CD4-positive, alpha-beta T cell treated with Interleukin-17A for 4 hours (primary cell): ENCODE data around the gene EPAS1.

Experiments
- DNase-seq: peaks from one replicate; pipeline ENCODE4 v3.0.0-alpha.2; 2020; ENCODE audit warnings: mixed read lengths

The EPAS1 gene

DNA sequence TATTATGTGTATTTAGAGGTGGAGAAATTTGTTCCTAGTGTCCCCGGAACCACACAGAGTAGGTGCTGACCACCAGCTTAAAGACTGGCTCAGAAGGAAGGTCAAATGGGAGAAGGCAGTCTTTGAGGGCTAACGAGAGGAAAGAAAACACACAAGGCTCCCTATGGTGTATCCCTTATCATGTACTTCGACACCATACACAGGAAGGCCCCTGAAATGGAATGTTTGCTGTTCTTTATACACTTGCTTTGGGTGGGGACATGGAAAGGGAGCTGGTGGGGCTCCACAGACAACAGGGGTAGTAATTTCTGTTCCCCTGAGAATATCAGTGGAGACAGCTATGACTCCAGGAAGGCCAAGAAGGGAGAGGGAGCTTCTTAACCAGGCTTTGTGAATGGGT, 6.0 kb downstream of the EPAS1 start:
- DNase-seq: no peak

DNA sequence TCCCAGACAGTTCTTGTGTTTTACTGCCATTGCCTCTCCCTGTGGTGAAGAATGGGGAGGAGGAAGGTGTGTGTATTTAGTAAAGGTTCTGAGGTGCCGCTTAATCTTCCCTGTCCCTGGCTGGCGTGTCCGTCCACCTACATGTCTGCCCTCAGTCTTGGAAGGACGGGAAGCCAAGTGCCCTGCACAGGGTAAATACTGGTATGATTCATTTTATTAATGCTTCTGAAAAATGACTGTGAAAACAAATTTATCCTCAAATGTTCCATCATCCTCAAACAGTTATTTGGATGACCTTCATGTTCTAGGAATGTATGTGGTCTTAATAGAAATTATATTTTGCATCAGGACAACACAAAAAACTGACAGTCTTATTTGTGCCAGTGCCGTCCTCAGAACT, 6.6 kb downstream of the EPAS1 start:
- no peak for DNase-seq

DNA sequence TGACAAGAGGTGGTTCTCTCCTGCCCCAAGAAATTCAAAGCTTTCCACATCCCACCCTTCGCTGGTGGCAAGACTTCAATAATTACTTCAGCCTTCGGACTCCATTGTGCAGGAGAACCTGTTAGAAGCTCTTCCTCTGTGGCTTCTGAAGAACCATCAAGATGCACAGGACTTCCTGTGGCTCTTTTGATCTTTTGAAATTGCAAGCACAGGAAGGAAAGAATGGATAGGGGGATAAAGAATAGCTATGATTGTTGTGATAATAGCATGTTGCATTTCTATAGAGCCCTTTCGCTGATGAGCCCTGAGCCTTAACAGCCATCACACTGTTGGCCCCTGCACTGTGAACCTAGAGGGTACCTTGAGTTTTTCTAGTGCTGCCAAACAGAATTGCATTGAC, 7.4 kb downstream of the EPAS1 start:
- peak; percentile 6 for DNase-seq

DNA sequence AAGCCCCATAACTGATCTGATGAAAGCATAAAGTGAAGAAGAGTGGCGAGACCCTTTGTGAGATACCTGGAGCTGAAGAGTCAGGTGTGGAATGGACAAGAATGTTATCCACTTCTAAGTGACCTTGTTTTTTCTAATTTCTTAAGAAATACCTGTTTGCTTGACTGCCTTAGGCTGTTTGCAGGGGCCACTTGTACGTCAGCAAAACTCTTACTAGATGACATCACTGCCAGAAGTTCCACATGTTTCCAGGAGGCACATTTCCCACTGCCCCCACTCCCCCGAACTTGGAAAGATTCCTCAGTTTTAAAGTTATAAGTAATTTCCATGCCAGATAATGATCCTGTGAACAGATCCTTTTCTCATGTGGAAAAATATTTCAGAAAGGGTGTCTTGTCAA, 8.0 kb downstream of the EPAS1 start:
- DNase-seq: no peak

DNA sequence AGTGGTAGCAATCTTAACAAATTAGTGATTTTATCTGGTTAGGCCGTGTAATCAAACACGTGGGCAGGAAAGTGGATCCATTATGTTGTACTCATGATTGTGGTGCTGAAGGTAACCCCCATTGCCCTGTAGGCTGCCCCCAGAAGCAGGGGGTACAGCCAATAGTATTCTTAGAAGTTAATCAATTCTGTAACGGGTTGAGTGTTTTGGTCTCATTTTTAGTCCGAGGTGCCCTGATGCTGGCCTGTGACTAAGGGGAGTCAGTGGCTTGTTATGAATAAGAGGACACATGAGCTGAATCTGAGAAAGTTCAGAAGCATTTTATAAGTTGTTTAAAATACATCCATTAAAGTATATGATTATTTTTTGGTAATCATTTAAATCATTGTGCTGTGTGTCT, 8.6 kb downstream of the EPAS1 start:
- no peak for DNase-seq

DNA sequence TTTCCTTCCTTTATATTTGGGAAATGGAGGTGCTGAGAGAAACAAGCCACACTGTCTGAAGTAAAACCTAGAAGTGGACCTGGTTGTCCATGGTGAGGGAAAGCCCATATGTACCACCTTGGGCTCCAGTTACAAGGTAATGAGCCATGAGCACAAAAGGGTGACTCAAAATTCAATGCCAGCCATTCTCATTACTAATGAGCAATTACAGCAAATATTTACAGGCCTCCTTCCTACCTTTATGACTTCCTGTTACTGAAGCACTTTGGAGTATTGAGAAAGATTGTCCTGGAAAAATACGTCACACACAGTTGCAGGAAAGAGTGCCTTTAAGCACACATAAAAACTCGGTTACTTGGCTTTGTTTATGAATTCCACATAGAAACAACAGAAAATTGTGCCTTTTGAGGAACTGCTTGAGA, 9.1 kb downstream of the EPAS1 start:
- DNase-seq: no peak

DNA sequence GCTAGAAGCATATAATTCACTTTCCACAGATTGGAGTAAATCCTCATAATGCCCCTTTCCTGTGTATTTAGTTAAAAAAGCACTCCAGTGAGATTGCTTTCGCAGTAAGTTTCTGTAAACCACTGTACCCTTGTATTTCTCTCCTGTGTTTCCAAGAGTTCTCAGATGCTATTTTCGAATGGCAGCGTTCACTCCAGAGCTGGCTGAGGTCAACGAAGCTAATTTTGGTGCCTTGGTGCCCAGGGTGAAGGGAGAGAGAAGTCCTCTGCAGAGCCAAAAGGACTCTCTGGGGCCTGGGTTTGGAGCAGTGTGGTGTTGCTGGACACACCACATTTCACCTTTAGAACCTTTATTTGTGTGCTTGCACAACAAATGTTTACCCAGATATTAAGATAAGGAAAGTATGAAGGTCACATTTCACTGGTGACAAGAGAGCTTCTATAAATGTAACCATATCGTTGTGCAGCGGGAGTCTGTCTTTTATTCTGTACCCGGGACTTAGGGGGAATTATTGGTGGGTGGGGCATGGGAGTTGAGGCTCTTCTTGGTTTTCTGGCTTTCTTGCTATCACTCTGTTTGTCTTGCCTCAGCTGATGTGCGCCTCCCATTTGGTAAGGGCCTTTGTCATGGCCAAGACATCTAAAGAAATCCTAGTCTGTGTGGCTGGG, 9.9 kb downstream of the EPAS1 start:
- DNase-seq: no peak

DNA sequence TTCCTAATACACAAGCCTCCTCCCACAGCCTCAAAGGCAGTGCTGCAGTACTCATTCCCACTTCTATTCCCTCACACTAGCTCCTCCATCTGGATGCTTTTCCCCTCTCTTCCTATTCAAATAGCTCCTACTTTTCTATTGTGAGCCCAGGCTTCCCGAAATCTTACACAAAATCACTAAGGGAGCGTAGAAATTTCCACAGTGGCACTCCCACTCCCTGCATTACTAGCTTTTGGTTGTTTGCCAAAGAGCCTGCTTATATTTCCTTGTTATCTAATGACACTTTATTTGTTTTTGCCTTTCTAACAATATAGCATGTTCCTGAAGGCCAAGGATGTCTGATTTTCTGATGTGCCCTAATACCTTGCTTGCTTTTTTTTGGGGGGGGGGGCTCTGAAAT, 10.9 kb downstream of the EPAS1 start:
- DNase-seq: no peak

DNA sequence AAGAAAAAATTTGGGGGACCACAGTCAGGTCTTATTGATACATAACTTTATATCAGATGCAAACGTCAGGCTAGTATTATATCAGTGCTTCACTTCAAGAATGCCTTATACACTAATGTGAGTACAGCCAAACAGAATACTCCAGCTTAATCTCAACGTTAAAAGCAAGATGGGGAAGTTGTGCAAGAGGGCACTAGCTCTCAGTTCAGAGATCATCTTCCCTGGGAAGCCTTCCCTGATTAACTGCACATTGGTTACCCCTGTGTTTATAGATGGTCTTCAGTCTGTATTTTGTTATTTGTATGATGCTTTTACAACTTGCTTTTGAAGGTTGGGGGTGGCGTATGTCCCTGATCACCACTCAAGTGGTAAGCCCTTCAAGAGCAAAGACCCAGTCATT, 11.4 kb downstream of the EPAS1 start:
- DNase-seq: no peak

DNA sequence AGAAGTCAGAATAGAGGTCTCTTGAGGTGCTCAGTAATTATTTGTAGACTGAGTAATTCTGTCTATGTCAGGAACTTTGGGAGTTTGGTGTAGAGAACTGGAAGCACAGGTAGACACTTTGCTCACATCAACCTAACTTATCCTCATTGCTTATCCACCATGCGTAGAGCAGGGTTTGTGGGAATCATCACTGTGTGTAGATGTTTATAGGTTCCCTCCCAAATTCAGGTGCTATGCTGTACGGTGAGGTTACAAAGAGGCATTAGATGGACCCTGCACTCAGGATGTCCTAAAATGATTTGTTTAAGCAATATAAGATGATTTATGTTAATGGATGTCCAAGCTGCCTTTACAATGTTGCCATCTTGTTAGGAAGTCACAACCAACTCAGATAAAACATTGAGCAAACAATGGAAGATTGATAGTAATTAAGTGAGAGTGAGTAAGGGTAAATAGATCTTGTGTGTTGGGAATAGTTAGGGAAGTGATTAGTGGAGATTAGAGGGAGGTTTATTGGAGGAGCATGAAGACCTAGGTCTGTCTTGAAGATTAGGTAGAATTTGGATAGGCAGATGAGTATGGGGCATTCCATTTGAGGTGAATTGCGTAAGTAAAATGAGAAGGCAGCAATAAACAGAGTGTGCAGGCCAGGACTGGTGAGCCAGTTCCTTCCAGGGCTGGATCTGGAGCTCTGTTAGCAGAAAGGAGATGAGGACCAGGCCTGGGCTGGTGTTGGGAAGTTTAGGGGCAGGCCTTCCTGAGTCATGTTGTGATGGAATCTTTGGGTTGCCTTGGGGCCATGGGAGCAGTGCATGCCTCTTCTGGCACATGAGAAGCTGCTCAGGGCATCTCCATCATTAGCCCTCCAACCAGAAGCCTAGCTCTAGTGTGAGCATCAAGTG, 12.1 kb downstream of the EPAS1 start:
- no peak for DNase-seq

DNA sequence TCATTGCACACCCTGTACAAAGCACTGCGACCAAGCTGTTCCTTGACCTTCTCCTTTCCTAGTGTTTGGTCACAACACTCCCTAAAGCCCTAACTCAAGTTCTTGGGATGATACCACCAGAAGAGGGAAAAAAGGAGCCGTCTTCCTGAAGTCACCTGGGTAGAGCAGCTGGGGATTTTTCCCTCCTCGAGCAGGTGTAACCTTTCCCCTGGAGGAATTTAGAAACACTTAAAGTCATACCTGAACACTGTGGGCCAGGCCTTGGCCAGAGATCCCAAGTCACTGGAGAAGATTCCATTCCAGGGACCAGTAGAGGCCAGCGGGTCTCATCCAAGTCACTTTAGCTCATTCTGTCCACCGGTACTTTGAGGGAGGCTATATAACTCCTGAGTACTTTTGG, 13.2 kb downstream of the EPAS1 start:
- no peak for DNase-seq

DNA sequence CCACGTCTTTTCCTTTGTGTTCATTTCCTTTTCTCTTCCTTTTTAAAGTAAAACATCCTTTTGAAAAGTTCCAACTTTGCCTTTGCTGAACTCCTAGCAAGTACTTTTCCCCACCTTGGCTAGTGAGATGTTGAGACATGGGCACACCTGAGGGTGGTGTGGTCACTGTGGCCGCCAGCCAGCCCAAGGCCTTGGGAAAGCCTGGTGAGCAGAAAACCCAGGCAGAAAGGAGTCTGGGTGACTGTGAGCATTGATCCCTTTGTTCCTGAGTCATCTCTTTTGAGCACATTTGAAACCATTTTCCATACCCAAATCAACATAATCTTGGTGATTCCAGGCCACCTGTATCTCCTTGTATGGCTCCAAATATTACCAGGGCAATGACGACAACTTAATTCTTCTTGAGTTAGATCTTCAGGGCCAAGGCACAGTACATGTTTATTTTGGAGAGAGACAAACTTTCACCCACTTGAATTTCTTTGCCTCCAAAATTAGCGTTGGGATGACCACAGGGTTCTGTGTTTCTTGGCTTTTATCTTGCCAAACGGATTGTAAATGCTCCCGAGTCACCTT, 14.5 kb downstream of the EPAS1 start:
- DNase-seq: no peak

DNA sequence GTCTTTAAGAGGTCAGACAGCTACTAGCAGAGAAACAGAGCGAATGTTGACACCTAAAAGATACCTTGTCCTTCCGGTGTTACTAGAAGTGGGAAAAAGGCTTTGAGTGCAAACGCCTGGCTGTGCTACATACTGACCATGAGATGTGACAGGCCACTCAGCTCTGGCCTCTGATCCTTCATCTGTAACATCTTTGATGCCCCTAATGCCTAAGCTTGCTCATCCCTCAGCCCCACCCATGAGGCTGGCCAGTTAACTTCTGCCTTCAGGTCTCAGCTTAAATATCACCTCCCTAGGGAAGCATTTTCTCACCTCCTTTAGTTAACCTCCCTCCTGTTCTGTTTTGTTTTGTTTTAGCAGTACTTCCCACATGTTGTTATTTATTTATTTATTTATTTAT, 15.9 kb downstream of the EPAS1 start:
- no peak for DNase-seq

DNA sequence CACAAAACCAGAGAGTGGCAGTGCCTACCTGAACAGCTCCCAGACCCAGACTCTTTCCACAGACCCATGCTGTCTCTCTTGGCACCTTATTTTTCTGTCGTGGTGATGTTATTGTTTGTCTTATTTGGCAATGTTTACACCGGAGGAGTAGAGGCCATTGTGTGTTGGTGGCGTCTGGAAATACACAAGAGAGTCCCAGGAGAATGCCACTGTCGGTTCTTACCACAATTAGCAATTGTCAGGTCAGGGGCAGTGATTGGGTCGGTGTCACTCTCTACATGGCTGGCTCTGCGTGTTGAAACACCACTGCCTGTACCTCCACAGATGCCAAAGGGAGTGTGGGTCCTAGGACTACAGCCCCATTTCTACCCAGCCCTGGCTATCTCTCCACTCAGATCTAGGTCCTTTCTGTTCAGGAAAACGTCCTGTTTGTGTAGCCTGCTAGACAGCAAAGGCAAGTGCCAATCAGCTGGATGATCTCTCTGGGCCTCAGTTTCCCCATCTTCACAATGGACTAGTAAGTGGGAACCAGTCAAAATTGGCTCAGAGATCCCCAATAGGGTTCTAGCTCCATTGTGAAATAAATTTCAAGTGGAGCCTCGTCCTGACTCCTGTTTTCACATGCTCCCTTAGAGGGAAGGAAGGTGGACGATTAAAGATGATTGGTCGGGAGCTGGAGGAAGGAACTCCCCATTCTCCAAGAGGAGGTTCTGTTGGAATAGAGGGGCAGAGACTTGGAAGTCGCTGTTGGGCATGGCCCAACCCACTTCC, 17.0 kb downstream of the EPAS1 start:
- no peak for DNase-seq

DNA sequence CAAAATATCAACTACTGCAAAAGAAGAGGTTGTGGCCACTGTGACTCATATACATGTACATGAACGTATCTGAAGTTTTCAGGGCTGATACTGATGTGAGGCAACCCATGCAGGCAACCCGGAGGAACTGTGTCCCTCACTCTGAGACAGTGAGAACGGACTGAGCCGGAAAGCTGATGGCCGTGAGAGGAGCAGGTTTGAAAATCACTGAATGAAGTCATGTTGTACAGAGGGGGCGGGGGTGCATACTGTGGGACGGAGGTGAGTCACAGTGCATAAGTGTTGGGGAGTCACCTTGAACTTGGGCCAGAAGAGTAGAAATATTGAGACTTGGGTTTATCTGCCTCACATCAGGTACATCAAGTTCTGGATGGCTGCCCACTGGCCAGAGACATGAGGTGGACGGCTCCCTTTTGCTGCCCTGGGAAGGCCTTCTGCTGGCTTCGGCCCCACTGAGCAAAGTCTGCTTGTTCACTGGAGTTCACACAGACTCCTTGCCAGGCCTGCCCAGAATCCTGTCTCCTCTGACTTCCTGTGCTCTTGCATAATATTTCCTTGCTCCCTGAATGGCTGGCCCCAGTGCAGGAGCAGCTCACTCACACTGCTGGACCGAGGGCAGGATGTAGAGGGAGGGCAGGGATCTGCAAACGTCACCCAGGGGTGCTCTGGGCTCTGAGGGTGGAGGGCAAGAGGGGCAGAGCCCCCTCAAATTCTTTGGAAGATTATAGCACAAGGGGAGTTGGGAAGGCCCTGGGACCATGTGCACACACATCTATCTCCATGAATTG, 18.1 kb downstream of the EPAS1 start:
- no peak for DNase-seq

DNA sequence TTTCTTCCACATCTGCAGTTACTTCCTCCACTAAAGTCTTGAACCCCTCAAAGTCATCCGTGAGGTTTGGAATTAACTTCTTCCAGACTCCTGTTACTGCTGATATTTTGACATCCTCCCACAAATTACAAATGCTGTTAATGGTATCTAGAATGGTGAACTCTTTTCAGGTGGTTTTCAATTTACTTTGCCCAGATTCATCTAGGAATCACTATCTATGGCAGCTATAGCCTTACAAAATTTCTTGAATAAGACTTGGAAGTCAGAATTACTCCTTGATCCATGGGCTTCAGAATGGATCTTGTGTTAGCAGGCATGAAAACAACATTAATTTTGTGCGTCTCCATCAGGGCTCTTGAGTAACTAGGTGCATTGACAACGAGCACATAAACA, 19.9 kb downstream of the EPAS1 start:
- DNase-seq: no peak

DNA sequence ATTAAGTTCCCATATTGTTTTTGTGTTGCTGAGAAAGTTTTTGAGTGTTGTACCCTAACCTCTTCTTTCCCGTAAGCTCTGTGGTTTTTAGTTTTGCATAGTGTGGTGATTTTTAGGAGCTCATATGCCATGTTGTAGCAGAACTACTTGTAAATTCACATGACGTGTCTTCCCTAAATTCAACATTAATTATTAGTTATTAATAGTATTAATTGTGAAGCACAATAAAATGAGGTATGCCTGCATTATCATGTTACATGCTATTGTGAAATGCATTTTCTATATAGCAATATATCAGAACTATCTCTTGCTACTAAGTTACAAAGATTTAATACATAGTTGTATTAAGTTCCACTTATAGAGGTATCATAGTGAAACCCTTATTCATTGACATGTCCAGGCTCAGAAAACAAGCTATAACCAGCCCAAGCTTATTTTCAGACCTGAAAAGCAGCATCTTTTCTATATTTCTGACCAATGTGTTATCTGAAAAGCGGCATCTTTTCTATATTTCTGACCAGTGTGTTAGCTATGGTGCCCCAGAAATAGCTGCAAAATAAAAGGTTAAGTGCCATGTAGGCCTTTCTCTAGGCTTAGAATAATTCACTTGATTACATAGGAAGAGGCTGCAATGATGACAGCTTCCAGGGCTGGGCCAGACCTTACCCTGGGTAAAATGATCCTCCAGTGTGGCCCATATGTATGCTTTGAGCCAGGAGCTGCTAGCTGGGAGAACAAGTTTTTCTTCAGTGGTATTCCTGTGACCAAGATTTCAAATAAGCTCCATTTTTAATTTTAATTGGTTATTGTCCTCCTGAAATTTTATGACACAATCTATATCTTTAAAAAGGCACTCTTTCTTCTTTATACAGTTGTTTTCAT, 21.6 kb downstream of the EPAS1 start:
- no peak for DNase-seq

DNA sequence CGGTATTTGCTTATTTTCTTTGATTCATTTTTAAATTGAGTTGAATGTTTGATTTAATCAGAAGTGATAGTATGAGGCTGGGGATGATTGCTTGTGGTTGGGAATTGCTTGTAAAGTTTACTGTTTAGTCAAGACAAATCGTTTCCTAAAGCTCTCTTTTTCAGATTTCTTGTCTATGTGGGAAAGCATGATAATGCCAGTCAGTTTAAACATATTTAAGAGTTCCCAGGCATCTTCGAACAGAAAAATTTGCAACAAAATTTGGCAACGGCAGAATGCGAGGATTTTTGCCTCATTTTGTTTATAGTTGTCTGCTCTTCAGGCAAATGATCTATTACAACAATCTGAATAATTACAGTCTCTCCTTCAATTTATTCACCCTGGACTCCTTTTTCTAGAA, 22.5 kb downstream of the EPAS1 start:
- DNase-seq: no peak

DNA sequence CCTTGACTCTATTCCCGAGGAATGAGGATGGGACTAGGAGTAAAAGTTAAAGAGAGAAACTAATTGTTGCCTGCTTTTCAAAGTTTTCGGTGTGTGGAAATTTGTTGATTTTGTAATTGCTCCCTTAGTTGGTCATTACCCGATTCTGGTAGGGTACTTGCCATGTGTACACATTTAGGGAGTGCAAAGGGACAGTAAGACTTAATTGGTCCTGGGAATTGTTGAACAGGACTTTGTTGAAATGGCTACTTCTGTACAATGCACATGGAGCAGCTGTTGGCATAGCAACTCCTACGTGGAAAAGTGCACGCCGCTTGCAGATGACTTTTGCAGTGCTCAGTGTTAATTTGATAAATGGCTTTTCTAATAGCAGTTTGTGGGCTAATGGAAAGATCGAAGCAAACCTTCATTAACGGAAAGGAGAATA, 22.9 kb downstream of the EPAS1 start:
- no peak for DNase-seq

DNA sequence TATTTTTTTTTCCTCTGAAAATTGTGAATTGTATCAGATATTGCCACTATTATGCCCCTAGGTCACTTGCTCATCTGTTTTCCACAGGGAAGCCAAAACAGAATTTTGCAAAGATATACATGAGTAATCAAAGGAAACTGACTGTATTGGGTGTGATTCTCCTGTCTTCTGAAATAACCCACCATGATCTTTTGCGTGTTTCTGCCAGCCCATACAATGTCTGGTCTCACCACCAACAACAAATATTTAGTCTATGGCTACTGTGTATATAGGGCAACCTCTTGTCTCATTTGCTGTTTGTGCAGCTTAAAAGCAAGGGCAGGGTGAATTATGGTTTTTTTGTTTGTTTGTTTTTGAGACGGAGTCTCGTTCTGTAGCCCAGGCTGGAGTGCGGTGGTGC, 26.5 kb downstream of the EPAS1 start:
- DNase-seq: no peak

DNA sequence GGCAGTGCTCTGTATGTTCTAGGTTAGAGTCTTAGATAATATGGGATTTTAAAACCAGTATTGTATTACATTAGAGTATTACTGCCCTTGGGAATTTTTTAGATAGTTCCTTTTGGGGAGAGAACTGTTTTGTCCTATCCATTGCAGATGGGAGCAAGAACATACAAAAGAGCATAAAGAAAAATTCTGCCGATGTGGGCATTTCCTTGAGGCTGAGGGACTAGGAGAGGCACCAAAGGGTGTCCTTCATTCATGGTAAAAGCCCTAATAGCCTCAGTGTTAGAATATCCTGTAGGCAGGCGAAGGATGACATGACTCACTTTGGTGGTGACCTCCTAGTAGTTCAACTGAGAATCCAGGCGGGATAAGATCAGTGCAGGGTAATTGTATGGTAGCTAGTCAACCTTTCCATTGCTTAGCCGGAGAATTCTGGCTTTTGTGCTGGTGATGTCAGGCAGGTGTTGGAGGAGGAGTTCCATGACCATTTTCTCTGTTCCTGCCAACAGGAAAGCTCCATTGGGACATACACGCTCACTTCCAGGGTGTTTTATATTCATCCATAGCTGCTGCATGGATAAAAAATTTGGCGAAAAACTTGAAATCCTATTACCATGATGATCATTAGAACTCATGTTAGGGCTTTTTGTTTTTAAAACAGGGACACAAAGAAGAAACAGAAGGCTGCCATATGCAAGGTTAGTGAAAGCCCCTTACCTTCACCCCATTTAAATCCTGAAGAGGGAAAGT, 28.1 kb downstream of the EPAS1 start:
- no peak for DNase-seq
